ENCODE data around the gene CD96.

GRCh38 chr3:111608383-111608782, 66.4 kb downstream of the CD96 start:
- no peak for TF ChIP-seq GATA3 (IDR thresholded peaks at IDR 0.05; ENCODE audit: low read depth, low read length)
- no peak for TF ChIP-seq GATA2 (IDR thresholded peaks at IDR 0.05; ENCODE audit: low read depth, low read length)
